Mammary epithelial cell (primary cell): Measurements from ENCODE around the gene BLNK.

Experiments
- CTCF ChIP-seq, 2 donors: IDR thresholded peaks in 1 of 2; conservative IDR thresholded peaks in 1 of 2; 2 replicates each; pipeline ENCODE4 v1.5.1; 2011 to 2012; ENCODE audit warnings: inconsistent platforms in 2 of 2, low read length in 2 of 2, mild to moderate bottlenecking in 2 of 2, control low read depth in 1 of 2, low read depth in 1 of 2; ENCODE audit not compliant: insufficient read depth in 1 of 2; ENCODE audit errors: extremely low read depth in 1 of 2
- EZH2 ChIP-seq: IDR thresholded peaks from 2 replicates; pipeline ENCODE4 v1.6.1; 2012; ENCODE audit warnings: low read length, inconsistent platforms, borderline replicate concordance

- TF ChIP-seq EZH2: no peak
- no peak for TF ChIP-seq CTCF (conservative IDR thresholded peaks at IDR 0.05 in 1 of 2, IDR thresholded peaks at IDR 0.05 in 1 of 2; ENCODE audit: extremely low read depth in 1 of 2, insufficient read depth in 1 of 2, low read depth in 1 of 2, low read length in 2 of 2)
Observed at GRCh38 chr10:96306516-96306915, 35.1 kb upstream of the BLNK start.
